Mesothelial cell of epicardium (in vitro differentiated cells): ENCODE data around the gene PHF23. TPM values are rescaled to one million over a fixed set of nuclear protein-coding genes. Genes with fewer than 3 reads are reported as not detected.
A peak's percentile ranks its signal among the peaks of the same experiment; 100 is the strongest.

Experiments
- DNase-seq, 2 experiments: peaks; one replicate each; pipeline ENCODE4 v3.0.0; 2021; ENCODE audit warnings: low spot score in 2 of 2; ENCODE audit not compliant: unreplicated experiment in 2 of 2
- H3K27ac Mint-ChIP-seq: 2 replicates; pipeline ENCODE4 v1.8.0; 2021; ENCODE audit warnings: mixed read lengths
- H3K27me3 Mint-ChIP-seq: 2 replicates; pipeline ENCODE4 v1.8.0; 2021; ENCODE audit warnings: low read depth, mixed read lengths
- H3K36me3 Mint-ChIP-seq: 2 replicates; pipeline ENCODE4 v1.8.0; 2021; ENCODE audit warnings: mixed read lengths
- H3K4me1 Mint-ChIP-seq: 2 replicates; pipeline ENCODE4 v1.8.0; 2021; ENCODE audit warnings: mixed read lengths
- H3K4me3 Mint-ChIP-seq: 2 replicates; pipeline ENCODE4 v1.8.0; 2021; ENCODE audit warnings: mild to moderate bottlenecking, moderate library complexity, mixed read lengths
- H3K9me3 Mint-ChIP-seq: 2 replicates; pipeline ENCODE4 v1.8.0; 2021; ENCODE audit warnings: mixed read lengths
- total RNA-seq: library from RNA; stranded (reverse); gene quantifications from 3 replicates; pipeline ENCODE4 v1.2.1, GENCODE V29; 2021
- TF ChIP-seq, protein P1 (sequence below): fragments of 200-600 bp; sonication (generic); IDR thresholded peaks from one replicate; pipeline ENCODE4 v1.5.0; 2021; ENCODE audit warnings: antibody characterized with exemption; ENCODE audit not compliant: unreplicated experiment

The PHF23 gene
- total RNA-seq, 1 donor from 2014 or later: 57.1 TPM

GRCh38 chr17:7260651-7261378 lies 21.6 kb upstream of the PHF23 start:
- Mint-ChIP-seq H3K27me3 (peaks cover 35% of the 10 kb centered on the region), H3K27ac (peak overlapping the region; percentile 89), H3K4me1 (peaks cover 21% of the 10 kb centered on the region), H3K36me3 (peaks cover 8% of the 10 kb centered on the region), H3K9me3 (no peaks in the 10 kb centered on the region), H3K4me3 (peak overlapping the region; percentile 72)
- TF ChIP-seq, protein P1, sequence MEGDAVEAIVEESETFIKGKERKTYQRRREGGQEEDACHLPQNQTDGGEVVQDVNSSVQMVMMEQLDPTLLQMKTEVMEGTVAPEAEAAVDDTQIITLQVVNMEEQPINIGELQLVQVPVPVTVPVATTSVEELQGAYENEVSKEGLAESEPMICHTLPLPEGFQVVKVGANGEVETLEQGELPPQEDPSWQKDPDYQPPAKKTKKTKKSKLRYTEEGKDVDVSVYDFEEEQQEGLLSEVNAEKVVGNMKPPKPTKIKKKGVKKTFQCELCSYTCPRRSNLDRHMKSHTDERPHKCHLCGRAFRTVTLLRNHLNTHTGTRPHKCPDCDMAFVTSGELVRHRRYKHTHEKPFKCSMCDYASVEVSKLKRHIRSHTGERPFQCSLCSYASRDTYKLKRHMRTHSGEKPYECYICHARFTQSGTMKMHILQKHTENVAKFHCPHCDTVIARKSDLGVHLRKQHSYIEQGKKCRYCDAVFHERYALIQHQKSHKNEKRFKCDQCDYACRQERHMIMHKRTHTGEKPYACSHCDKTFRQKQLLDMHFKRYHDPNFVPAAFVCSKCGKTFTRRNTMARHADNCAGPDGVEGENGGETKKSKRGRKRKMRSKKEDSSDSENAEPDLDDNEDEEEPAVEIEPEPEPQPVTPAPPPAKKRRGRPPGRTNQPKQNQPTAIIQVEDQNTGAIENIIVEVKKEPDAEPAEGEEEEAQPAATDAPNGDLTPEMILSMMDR: no peak
- DNase-seq: peak in 1 of 2 experiments; percentile 56

DNA sequence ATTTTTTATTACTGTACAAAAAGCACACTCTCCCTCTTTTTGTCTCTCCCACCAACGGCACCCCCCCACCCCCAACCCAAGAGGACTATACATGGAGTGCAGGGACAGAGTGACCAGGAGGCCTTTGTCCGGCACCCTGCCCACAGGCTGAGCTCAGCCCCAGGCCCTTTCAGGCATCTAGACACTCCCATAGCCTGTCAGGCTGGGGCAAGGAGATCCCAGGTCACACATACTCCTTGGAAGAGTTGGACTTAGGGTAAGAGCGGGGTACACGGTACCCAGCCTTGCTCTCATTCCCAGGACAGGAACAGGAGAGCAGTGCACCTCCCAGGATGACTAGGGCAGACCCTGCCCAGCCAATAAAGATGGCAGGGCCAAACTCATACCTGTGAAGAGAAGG lies 20.9 kb upstream of the PHF23 start:
- TF ChIP-seq, protein P1: no peak

DNA sequence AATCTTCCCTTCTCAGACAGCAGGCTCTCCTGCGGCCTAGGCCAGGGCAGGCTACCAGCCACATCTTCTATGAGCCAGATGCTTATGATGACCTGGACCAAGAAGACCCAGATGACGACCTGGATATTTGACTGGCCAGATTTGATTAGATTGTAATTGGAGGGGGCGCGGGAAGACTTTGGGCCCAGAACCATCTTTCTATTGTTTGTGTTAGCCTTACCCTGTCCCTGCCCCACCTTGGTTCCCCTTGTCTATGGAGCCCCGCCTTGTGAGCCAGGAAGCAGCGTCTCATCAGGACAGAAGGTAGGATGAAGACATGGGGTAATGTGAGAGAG lies 20.3 kb upstream of the PHF23 start:
- peak overlapping the region; percentile 22 for H3K27ac Mint-ChIP-seq
- no peak for DNase-seq
- peaks cover 13% of the 10 kb centered on the region for H3K36me3 Mint-ChIP-seq
- TF ChIP-seq, protein P1: no peak
- no peak overlapping the region for H3K4me3 Mint-ChIP-seq
- H3K9me3 Mint-ChIP-seq: no peaks in the 10 kb centered on the region
- peaks cover 21% of the 10 kb centered on the region for H3K4me1 Mint-ChIP-seq
- H3K27me3 Mint-ChIP-seq: peaks cover 33% of the 10 kb centered on the region

More for the DNA sequence above, 20.9 kb upstream of the PHF23 start:
- Mint-ChIP-seq H3K36me3 (peaks cover 8% of the 10 kb centered on the region), H3K4me3 (peak overlapping the region; percentile 72), H3K27me3 (peaks cover 35% of the 10 kb centered on the region), H3K27ac (peak overlapping the region; percentile 89), H3K9me3 (no peaks in the 10 kb centered on the region), H3K4me1 (peaks cover 21% of the 10 kb centered on the region)
- DNase-seq: no peak

DNA sequence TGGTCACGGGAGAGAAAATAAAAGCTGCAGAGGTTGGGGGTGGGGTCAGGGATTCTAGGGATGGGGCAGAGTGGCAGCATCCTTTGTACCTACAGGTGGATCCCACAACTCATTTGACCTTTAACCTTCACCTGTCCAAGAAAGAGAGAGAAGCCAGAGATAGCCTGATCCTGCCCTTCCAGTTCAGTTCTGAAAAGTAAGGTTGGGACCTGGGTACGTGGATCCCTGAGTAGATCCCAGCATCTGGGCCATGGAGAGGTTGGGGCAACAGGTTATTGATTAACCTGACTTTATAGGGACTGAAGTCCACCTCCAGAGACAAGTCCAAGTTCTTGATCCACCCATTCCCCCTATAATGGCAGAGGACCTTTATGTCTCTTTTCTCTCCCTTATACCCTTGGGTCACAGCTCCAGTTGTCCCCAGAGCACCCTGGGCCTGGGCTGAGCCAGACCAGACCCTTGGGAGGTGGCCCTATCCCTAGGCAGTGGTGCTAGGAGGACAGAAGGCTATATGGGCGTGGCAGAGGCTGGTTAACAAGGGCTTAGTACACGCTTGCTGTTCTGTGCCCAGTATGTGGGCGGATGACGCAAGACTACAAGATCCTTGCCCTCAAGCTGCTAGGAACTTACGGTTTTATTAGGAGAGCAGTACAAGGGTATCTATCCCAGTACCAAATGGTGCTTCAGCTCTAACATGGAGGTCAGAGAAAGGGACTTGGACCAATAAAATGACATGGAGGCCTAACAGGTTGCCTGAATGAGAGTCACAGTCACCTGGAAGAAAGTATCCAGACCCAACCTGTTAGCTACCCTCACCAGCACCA lies 19.7 kb upstream of the PHF23 start:
- H3K4me3 Mint-ChIP-seq: no peak overlapping the region
- H3K36me3 Mint-ChIP-seq: peaks cover 14% of the 10 kb centered on the region
- no peak overlapping the region for H3K27ac Mint-ChIP-seq
- TF ChIP-seq, protein P1: no peak
- H3K9me3 Mint-ChIP-seq: no peaks in the 10 kb centered on the region
- DNase-seq: no peak
- H3K27me3 Mint-ChIP-seq: peaks cover 28% of the 10 kb centered on the region
- peaks cover 20% of the 10 kb centered on the region for H3K4me1 Mint-ChIP-seq

GRCh38 chr17:7256766-7257456 lies 17.7 kb upstream of the PHF23 start:
- Mint-ChIP-seq H3K4me1 (peaks cover 16% of the 10 kb centered on the region), H3K9me3 (no peaks in the 10 kb centered on the region), H3K4me3 (no peak overlapping the region), H3K36me3 (peaks cover 14% of the 10 kb centered on the region), H3K27ac (peak overlapping the region; percentile 58), H3K27me3 (peaks cover 10% of the 10 kb centered on the region)
- DNase-seq: no peak
- TF ChIP-seq, protein P1: no peak
